H1 (cell line): ENCODE results near the gene HDAC9. TPM values are rescaled to one million over a fixed set of nuclear protein-coding genes. Genes with fewer than 3 reads are reported as not detected.

ENCODE experiments used
- CTCF ChIA-PET: fragments of 300-600 bp; sonication (Branson Sonifier 250); formaldehyde crosslinking; loops from one replicate; lab custom pipeline; 2021; ENCODE audit not compliant: partially characterized antibody; lab: Charles Lee
- POLR2A ChIA-PET: fragments of 300-600 bp; sonication (Branson Sonifier 250); formaldehyde crosslinking; loops from one replicate; lab custom pipeline; 2021; ENCODE audit warnings: inconsistent platforms; ENCODE audit not compliant: partially characterized antibody; lab: Charles Lee
- DNase-seq, 2 experiments: peaks; one replicate each; pipeline versions ENCODE4 v3.0.0 to v3.0.0-alpha.2; 2010 to 2022; ENCODE audit warnings: low spot score in 2 of 2, low read depth in 1 of 2, mixed read lengths in 1 of 2
- FAIRE-seq: peaks from 2 replicates; lab custom pipeline; 2011; peaks lifted over from hg19 to GRCh38; lab: Jason Lieb, UNC
- H2AFZ ChIP-seq: 2 replicates; pipeline ENCODE4 v1.8.1; 2012; ENCODE audit warnings: low read length, inconsistent platforms
- H2AK5ac ChIP-seq: 2 replicates; pipeline ENCODE4 v1.6.1; 2013; ENCODE audit warnings: low read depth, low read length
- H2BK120ac ChIP-seq: replicated peaks from 2 replicates; pipeline ENCODE3; 2013; ENCODE audit warnings: low read depth, low read length, inconsistent platforms
- H2BK12ac ChIP-seq: 2 replicates; pipeline ENCODE4 v1.6.1; 2013; ENCODE audit warnings: low read depth, low read length
- H2BK15ac ChIP-seq: 2 replicates; pipeline ENCODE4 v1.6.1; 2013; ENCODE audit warnings: low read length
- H2BK20ac ChIP-seq: 2 replicates; pipeline ENCODE4 v1.6.1; 2013; ENCODE audit warnings: low read length
- H2BK5ac ChIP-seq: 2 replicates; pipeline ENCODE4 v1.6.1; 2013; ENCODE audit warnings: low read depth, low read length
- H3K14ac ChIP-seq: 2 replicates; pipeline ENCODE4 v1.6.1; 2013; ENCODE audit warnings: inconsistent platforms; ENCODE audit not compliant: insufficient read length
- H3K18ac ChIP-seq: 2 replicates; pipeline ENCODE4 v1.6.1; 2013; ENCODE audit warnings: low read length; ENCODE audit errors: extremely low read depth
- H3K23ac ChIP-seq: 2 replicates; pipeline ENCODE4 v1.6.1; 2013; ENCODE audit warnings: inconsistent platforms; ENCODE audit not compliant: insufficient read length
- H3K23me2 ChIP-seq: 2 replicates; pipeline ENCODE4 v1.6.1; 2013; ENCODE audit warnings: low read depth, low read length
- H3K27ac ChIP-seq: 2 replicates; pipeline ENCODE4 v1.6.1; 2011; ENCODE audit warnings: low read depth, low read length, inconsistent platforms
- H3K27me3 ChIP-seq, 4 experiments: replicated peaks in 1 of 4; 1 replicate in 1 of 4; 2 replicates in 3 of 4; pipeline versions ENCODE4 v1.6.1 to v1.8.1; 2011 to 2013; ENCODE audit warnings: low read length in 3 of 4, mild to moderate bottlenecking in 3 of 4, inconsistent platforms in 2 of 4, mixed read lengths in 2 of 4, moderate library complexity in 1 of 4; ENCODE audit not compliant: control insufficient read depth in 3 of 4, insufficient read depth in 3 of 4; ENCODE audit errors: extremely low read depth in 1 of 4
- H3K36me3 ChIP-seq, 4 experiments: 2 replicates each; pipeline versions ENCODE4 v1.6.1 to v1.8.1; 2011 to 2013; ENCODE audit warnings: mild to moderate bottlenecking in 4 of 4, low read length in 3 of 4, moderate library complexity in 2 of 4, control low read depth in 1 of 4, inconsistent platforms in 1 of 4; ENCODE audit not compliant: insufficient read depth in 4 of 4, control insufficient read depth in 2 of 4
- H3K4ac ChIP-seq: replicated peaks from 2 replicates; pipeline ENCODE3; 2013; ENCODE audit warnings: low read length, low read depth, mixed read lengths, inconsistent platforms; ENCODE audit not compliant: insufficient read length
- H3K4me1 ChIP-seq, 4 experiments: replicated peaks in 1 of 4; 1 replicate in 1 of 4; 2 replicates in 3 of 4; pipeline versions ENCODE4 v1.6.1 to v1.8.1; 2011 to 2013; ENCODE audit warnings: low read length in 3 of 4, inconsistent platforms in 2 of 4, mixed read lengths in 1 of 4; ENCODE audit not compliant: insufficient read depth in 4 of 4, control insufficient read depth in 3 of 4
- H3K4me2 ChIP-seq, 2 experiments: 2 replicates each; pipeline versions ENCODE4 v1.6.1 to v1.8.1; 2011 to 2013; ENCODE audit warnings: low read depth in 2 of 2, low read length in 2 of 2, control low read depth in 1 of 2, inconsistent platforms in 1 of 2, mild to moderate bottlenecking in 1 of 2; ENCODE audit not compliant: insufficient read depth in 1 of 2
- H3K4me3 ChIP-seq, 4 experiments: fragments of 200-600, 300-600 bp in 1 of 4; sonication (generic), shearing (Covaris generic), sonication (Bioruptor Twin) in 1 of 4; 2 replicates each; pipeline versions ENCODE4 v1.5.1 to v1.8.1; 2011 to 2016; ENCODE audit warnings: low read length in 4 of 4, low read depth in 3 of 4, control low read depth in 2 of 4, inconsistent platforms in 2 of 4, mild to moderate bottlenecking in 2 of 4, mixed read lengths in 1 of 4, moderate library complexity in 1 of 4; ENCODE audit not compliant: insufficient read depth in 2 of 4; ENCODE audit errors: extremely low read depth in 1 of 4
- H3K56ac ChIP-seq: replicated peaks from 2 replicates; pipeline ENCODE3; 2013; ENCODE audit warnings: low read depth, mild to moderate bottlenecking, mixed read lengths, low read length, inconsistent platforms; ENCODE audit not compliant: insufficient read length
- H3K79me1 ChIP-seq: 2 replicates; pipeline ENCODE4 v1.6.1; 2013; ENCODE audit warnings: low read depth, low read length, control low read depth
- H3K79me2 ChIP-seq, 2 experiments: 2 replicates each; pipeline versions ENCODE4 v1.6.1 to v1.8.1; 2012 to 2013; ENCODE audit warnings: low read length in 2 of 2, mild to moderate bottlenecking in 2 of 2, inconsistent platforms in 1 of 2; ENCODE audit not compliant: insufficient read depth in 2 of 2, control insufficient read depth in 1 of 2
- H3K9ac ChIP-seq, 4 experiments: replicated peaks in 1 of 4; 1 replicate in 1 of 4; 2 replicates in 3 of 4; pipeline versions ENCODE4 v1.6.1 to v1.8.1; 2011 to 2013; ENCODE audit warnings: low read depth in 3 of 4, low read length in 3 of 4, control low read depth in 2 of 4, mild to moderate bottlenecking in 2 of 4, moderate library complexity in 2 of 4, inconsistent platforms in 1 of 4; ENCODE audit errors: extremely low read depth in 1 of 4
- H3K9me3 ChIP-seq, 2 experiments: 2 replicates each; pipeline versions ENCODE4 v1.6.1 to v1.8.1; 2012 to 2013; ENCODE audit warnings: mild to moderate bottlenecking in 2 of 2, moderate library complexity in 2 of 2, control low read depth in 1 of 2, inconsistent platforms in 1 of 2, low read depth in 1 of 2, low read length in 1 of 2, mixed read lengths in 1 of 2; ENCODE audit not compliant: insufficient read depth in 2 of 2
- H4K20me1 ChIP-seq, 2 experiments: replicated peaks in 1 of 2; 2 replicates each; pipeline versions ENCODE3 to v1.8.1; 2011 to 2013; ENCODE audit warnings: inconsistent platforms in 2 of 2, low read length in 2 of 2, mild to moderate bottlenecking in 1 of 2; ENCODE audit not compliant: insufficient read depth in 2 of 2, control insufficient read depth in 1 of 2
- H4K5ac ChIP-seq: 2 replicates; pipeline ENCODE4 v1.6.1; 2013; ENCODE audit warnings: low read length, low read depth, mixed read lengths, inconsistent platforms; ENCODE audit not compliant: insufficient read length
- H4K8ac ChIP-seq: 2 replicates; pipeline ENCODE4 v1.8.0; 2013; ENCODE audit warnings: mild to moderate bottlenecking, moderate library complexity, low read length, inconsistent platforms; ENCODE audit not compliant: insufficient read depth; ENCODE audit errors: extremely low read depth
- H4K91ac ChIP-seq: replicated peaks from 2 replicates; pipeline ENCODE3; 2013; ENCODE audit warnings: low read length, mixed read lengths, inconsistent platforms; ENCODE audit not compliant: insufficient read length
- BRCA1 ChIP-seq: IDR thresholded peaks from 2 replicates; pipeline ENCODE4 v1.6.1; 2012; ENCODE audit warnings: low read depth, low read length, improper control_type of control experiment
- CHD1 ChIP-seq: IDR thresholded peaks from 2 replicates; pipeline ENCODE4 v1.6.1; 2012; ENCODE audit warnings: low read depth, low read length, improper control_type of control experiment
- RXRA ChIP-seq: IDR thresholded peaks from 2 replicates; pipeline ENCODE4 v1.6.1; 2011; ENCODE audit warnings: low read depth, mild to moderate bottlenecking, low read length, moderate library complexity; ENCODE audit not compliant: insufficient read depth
- TCF12 ChIP-seq: IDR thresholded peaks from 2 replicates; pipeline ENCODE4 v1.6.1; 2011; ENCODE audit warnings: low read depth, mild to moderate bottlenecking, low read length
- WGBS, 2 experiments: shearing (Covaris generic) in 1 of 2; methylation state at CpG; one replicate each; pipeline versions ENCODE4 v1.1.6 to v1.1.7; 2013 to 2015; ENCODE audit warnings: low lambda C conversion rate in 2 of 2, mixed read lengths in 2 of 2, inconsistent platforms in 1 of 2, low coverage in 1 of 2, missing lambda C conversion rate in 1 of 2; ENCODE audit not compliant: insufficient replicate concordance in 2 of 2, insufficient coverage in 1 of 2, insufficient read length in 1 of 2; ENCODE audit errors: extremely low coverage in 1 of 2, missing lambda C conversion rate in 1 of 2; 5-methylcytosine and 5-hydroxymethylcytosine counted together
- polyA plus RNA-seq, 7 experiments: library from polyadenylated mRNA; depleted of rRNA in 3 of 7; stranded (reverse) in 5 of 7; unstranded in 2 of 7; fragments of >200 nt in 5 of 7; fragments of 200-250 nt in 2 of 7; gene quantifications; 1 replicate in 5 of 7; 2 replicates in 1 of 7; 4 replicates in 1 of 7; pipeline versions ENCODE4 v1.2.1 to v1.2.3, GENCODE V29; 2011 to 2013; ENCODE audit warnings: missing spikeins in 2 of 7, mixed read lengths in 2 of 7
- total RNA-seq: library from RNA; stranded (reverse); fragmentation: NEBNext Ultra II Directional; extraction: Animal tissue kit (Norgen Biotek cat#: 25700); gene quantifications from 2 replicates; pipeline ENCODE4 v1.2.1, GENCODE V29; 2021
- TF ChIP-seq, protein P1 (sequence below), 3 experiments: IDR thresholded peaks; 1 replicate in 2 of 3; 2 replicates in 1 of 3; pipeline versions ENCODE4 v1.5.1 to v1.6.1; 2011; ENCODE audit warnings: low read length in 3 of 3, mild to moderate bottlenecking in 3 of 3, inconsistent platforms in 2 of 3, low read depth in 1 of 3, moderate library complexity in 1 of 3; ENCODE audit not compliant: insufficient read depth in 1 of 3; ENCODE audit errors: control extremely low read depth in 1 of 3

HDAC9 gene
- total and polyA plus RNA-seq, 2 of the 8 experiments (the other 6 are each of a cell fraction or from before 2014, with no cell fraction given): 9.5 to 13.1 TPM

DNA sequence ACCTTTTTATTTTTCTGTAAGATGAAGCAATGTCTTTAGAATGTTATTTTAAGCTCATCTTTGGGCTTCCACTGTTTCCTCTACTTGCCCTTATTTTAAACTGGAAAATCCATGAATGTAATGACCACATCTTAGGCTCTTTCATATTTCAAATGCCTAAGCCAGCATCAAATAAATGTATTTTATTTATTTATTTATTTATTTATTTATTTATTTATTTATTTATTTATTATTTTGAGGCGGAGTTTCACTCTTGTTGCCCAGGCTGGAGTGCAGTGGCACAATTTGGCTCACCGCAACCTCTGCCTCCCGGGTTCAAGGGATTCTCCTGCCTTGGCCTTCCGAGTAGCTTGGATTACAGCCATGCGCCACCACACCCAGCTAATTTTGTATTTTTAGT is 69.2 kb downstream of the HDAC9 start:
- Histone ChIP-seq H4K8ac (no peak overlapping the region), H3K4me3 (no peak overlapping the region), H3K18ac (no peak overlapping the region), H3K79me2 (no peaks in the 10 kb centered on the region)
- TF ChIP-seq TCF12 (no peak), CHD1 (no peak), BRCA1 (no peak), RXRA (no peak)
- TF ChIP-seq, protein P1, sequence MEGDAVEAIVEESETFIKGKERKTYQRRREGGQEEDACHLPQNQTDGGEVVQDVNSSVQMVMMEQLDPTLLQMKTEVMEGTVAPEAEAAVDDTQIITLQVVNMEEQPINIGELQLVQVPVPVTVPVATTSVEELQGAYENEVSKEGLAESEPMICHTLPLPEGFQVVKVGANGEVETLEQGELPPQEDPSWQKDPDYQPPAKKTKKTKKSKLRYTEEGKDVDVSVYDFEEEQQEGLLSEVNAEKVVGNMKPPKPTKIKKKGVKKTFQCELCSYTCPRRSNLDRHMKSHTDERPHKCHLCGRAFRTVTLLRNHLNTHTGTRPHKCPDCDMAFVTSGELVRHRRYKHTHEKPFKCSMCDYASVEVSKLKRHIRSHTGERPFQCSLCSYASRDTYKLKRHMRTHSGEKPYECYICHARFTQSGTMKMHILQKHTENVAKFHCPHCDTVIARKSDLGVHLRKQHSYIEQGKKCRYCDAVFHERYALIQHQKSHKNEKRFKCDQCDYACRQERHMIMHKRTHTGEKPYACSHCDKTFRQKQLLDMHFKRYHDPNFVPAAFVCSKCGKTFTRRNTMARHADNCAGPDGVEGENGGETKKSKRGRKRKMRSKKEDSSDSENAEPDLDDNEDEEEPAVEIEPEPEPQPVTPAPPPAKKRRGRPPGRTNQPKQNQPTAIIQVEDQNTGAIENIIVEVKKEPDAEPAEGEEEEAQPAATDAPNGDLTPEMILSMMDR (IDR thresholded peaks at IDR 0.05; ENCODE audit: control extremely low read depth in 1 of 3, insufficient read depth in 1 of 3, low read depth in 1 of 3, low read length in 3 of 3): no peak
- TF ChIP-seq, all 59 proteins: peak for 0
- ChIA-PET POLR2A (no interaction called here), CTCF (interaction anchor here (0.7 to 11.6 kb wide), 7 partner anchors 19 to 301 kb away, joined by 3 to 131 read pairs (median 4); partner anchors contain the start of gene HDAC9)
- no peak overlapping the region for H3K4ac ChIP-seq
- peaks cover 0 to 6% (median 2%) of the 10 kb centered on the region in 4 experiments; a peak in 4 of 7 replicates for H3K4me1 ChIP-seq
- no peaks in the 10 kb centered on the region; a peak in 1 of 4 replicates for H3K9me3 ChIP-seq
- WGBS, 2 experiments: 89% methylated on average over 5 of the region's 5 CpGs; no CpG with 5 or more reads in 1 of the 2 experiments
- H3K23me2 ChIP-seq: no peaks in the 10 kb centered on the region
- H2AFZ ChIP-seq: no peak overlapping the region
- H3K14ac ChIP-seq: no peak overlapping the region
- H2AK5ac ChIP-seq: no peak overlapping the region
- H2BK5ac ChIP-seq: no peak overlapping the region
- H4K20me1 ChIP-seq: no peaks in the 10 kb centered on the region
- H4K91ac ChIP-seq: no peak overlapping the region
- no peak overlapping the region for H4K5ac ChIP-seq
- no peak overlapping the region for H2BK120ac ChIP-seq
- no peaks in the 10 kb centered on the region for H3K36me3 ChIP-seq
- H3K79me1 ChIP-seq: no peaks in the 10 kb centered on the region
- DNase-seq (no peak), FAIRE-seq (no peak)
- H3K27me3 ChIP-seq: no peaks in the 10 kb centered on the region
- H3K27ac ChIP-seq: no peak overlapping the region
- no peak overlapping the region for H2BK20ac ChIP-seq
- H2BK12ac ChIP-seq: no peak overlapping the region
- H3K23ac ChIP-seq: no peak overlapping the region
- no peak overlapping the region for H3K9ac ChIP-seq
- no peak overlapping the region for H3K4me2 ChIP-seq
- H2BK15ac ChIP-seq: no peak overlapping the region
- H3K56ac ChIP-seq: no peak overlapping the region
